HepG2 (cell line): Measurements from ENCODE around the gene GAPT. TPM values are rescaled to one million over a fixed set of nuclear protein-coding genes. Genes with fewer than 3 reads are reported as not detected.
A peak's percentile ranks its signal among the peaks of the same experiment; 100 is the strongest.

ENCODE experiments used
- ETV5 ChIP-seq: IDR thresholded peaks from 2 replicates; pipeline ENCODE4 v1.6.1; 2018; ENCODE audit warnings: missing biosample characterization, missing genetic modification reagents, inconsistent platforms, borderline replicate concordance
- FOXC1 ChIP-seq: sonication (generic); formaldehyde crosslinking; IDR thresholded peaks from 2 replicates; pipeline ENCODE4 v1.8.0; 2022; ENCODE audit warnings: mild to moderate bottlenecking, missing genetic modification reagents, borderline replicate concordance
- GTF3A ChIP-seq: sonication (generic); formaldehyde crosslinking; conservative IDR thresholded peaks from 2 replicates; pipeline ENCODE4 v1.4.0; 2020; ENCODE audit warnings: mild to moderate bottlenecking, missing genetic modification reagents
- HDAC2 ChIP-seq: sonication (generic); formaldehyde crosslinking; IDR thresholded peaks from 2 replicates; pipeline ENCODE4 v1.4.0; 2020; ENCODE audit warnings: missing genetic modification reagents
- REXO4 ChIP-seq: sonication (generic); formaldehyde crosslinking; IDR thresholded peaks from 2 replicates; pipeline ENCODE4 v1.8.0; 2022; ENCODE audit warnings: missing genetic modification reagents, mild to moderate bottlenecking, borderline replicate concordance
- ZNF143 ChIP-seq: sonication (generic); formaldehyde crosslinking; IDR thresholded peaks from 2 replicates; pipeline ENCODE4 v1.4.0; 2020; ENCODE audit warnings: missing genetic modification reagents
- ZNF329 ChIP-seq: sonication (generic); formaldehyde crosslinking; IDR thresholded peaks from 2 replicates; pipeline ENCODE4 v1.9.0; 2021; ENCODE audit warnings: low read depth, mild to moderate bottlenecking, missing genetic modification reagents
- ZNF44 ChIP-seq: sonication (generic); formaldehyde crosslinking; IDR thresholded peaks from 2 replicates; pipeline ENCODE4 v1.5.1; 2020; ENCODE audit warnings: mild to moderate bottlenecking, missing genetic modification reagents
- ZNF589 ChIP-seq: sonication (generic); formaldehyde crosslinking; conservative IDR thresholded peaks from 2 replicates; pipeline ENCODE4 v1.8.0; 2022; ENCODE audit warnings: mild to moderate bottlenecking, moderate library complexity, missing genetic modification reagents
- ZNF678 ChIP-seq: sonication (generic); formaldehyde crosslinking; IDR thresholded peaks from 2 replicates; pipeline ENCODE4 v1.4.0; 2020; ENCODE audit warnings: mild to moderate bottlenecking, missing genetic modification reagents
- ZNF788 ChIP-seq: sonication (generic); formaldehyde crosslinking; IDR thresholded peaks from 2 replicates; pipeline ENCODE4 v1.5.0; 2020; ENCODE audit warnings: mild to moderate bottlenecking, missing genetic modification reagents, borderline replicate concordance
- polyA plus RNA-seq, 8 experiments: library from polyadenylated mRNA; depleted of rRNA in 3 of 8; stranded (reverse) in 7 of 8; unstranded in 1 of 8; fragments of >200 nt; fragmentation: Illumina TruSeq in 4 of 8; extraction: Trizol in 4 of 8; gene quantifications; 2 replicates each; pipeline versions ENCODE4 v1.2.1 to v1.2.3, GENCODE V29; 2011 to 2016; ENCODE audit warnings: low read depth in 4 of 8, missing spikeins in 1 of 8, mixed read lengths in 1 of 8; ENCODE audit not compliant: insufficient read depth in 1 of 8
- total RNA-seq, 5 experiments: library from RNA; depleted of rRNA; stranded (reverse); fragments of >200 nt; fragmentation: Illumina TruSeq; extraction: Trizol; gene quantifications; 2 replicates each; pipeline ENCODE4 v1.2.3, GENCODE V29; 2016; ENCODE audit warnings: low read depth in 1 of 5
- TF ChIP-seq, protein P1 (sequence below): IDR thresholded peaks from 2 replicates; pipeline ENCODE4 v1.6.1; 2012; ENCODE audit warnings: inconsistent platforms
- TF ChIP-seq, protein P2 (sequence below): sonication (generic); formaldehyde crosslinking; IDR thresholded peaks from 2 replicates; pipeline ENCODE4 v1.5.0; 2020; ENCODE audit warnings: mild to moderate bottlenecking, missing genetic modification reagents
- TF ChIP-seq, protein P3 (sequence below), 2 experiments: sonication (generic) in 1 of 2; formaldehyde crosslinking in 1 of 2; IDR thresholded peaks; 2 replicates each; pipeline versions ENCODE4 v1.6.1 to v1.9.0; 2014 to 2022; ENCODE audit warnings: antibody characterized with exemption in 1 of 2, borderline replicate concordance in 1 of 2, inconsistent platforms in 1 of 2, low read depth in 1 of 2, missing genetic modification reagents in 1 of 2
- TF ChIP-seq, protein P4 (sequence below): IDR thresholded peaks from 2 replicates; pipeline ENCODE4 v1.6.1; 2016; ENCODE audit warnings: low read depth
- TF ChIP-seq, protein P5 (sequence below): sonication (generic); formaldehyde crosslinking; IDR thresholded peaks from 2 replicates; pipeline ENCODE4 v1.4.0; 2020; ENCODE audit warnings: missing genetic modification reagents

The GAPT gene
- total and polyA plus RNA-seq, 2 of the 13 experiments (the other 11 are each of a cell fraction or from before 2014, with no cell fraction given): not detected

DNA sequence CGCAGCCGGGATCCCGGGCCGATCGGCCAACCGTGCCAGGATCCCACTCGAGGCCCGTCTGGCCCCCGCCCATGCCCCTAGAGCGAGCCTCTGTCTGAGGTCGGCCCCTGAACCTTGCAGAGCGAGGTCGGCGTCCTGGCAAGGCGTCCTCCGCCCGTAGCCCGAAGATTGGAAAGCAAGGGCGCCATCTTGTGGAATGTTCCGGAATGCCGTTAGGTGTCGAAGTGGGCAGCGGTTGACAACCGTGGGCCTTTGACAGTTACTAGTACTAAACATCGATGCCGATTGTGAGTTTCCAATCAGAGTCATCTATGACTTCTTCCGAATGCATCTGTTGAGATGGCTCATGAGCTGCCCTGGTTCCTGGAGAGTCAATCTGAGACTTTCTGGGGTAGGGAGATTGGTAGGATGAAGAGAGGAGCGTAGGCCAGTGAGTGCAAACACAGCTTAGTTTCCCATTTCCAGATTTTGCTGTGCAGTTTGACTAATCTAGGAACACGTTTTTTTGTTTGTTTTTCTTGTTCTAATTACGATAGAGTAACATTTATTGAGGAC, 30.4 kb upstream of the GAPT start (continued):
- TF ChIP-seq ZNF329 (CRISPR knock-in tag) (no peak), ETV5 (CRISPR knock-in tag) (no peak), HDAC2 (CRISPR knock-in tag) (peak; percentile 21; the same call in 1 of the 2 replicates), ZNF678 (no peak), ZNF143 (CRISPR knock-in tag) (0 out of 2 replicates have a peak, but pooled peaks have one; percentile 28), REXO4 (CRISPR knock-in tag) (no peak), FOXC1 (0 out of 2 replicates have a peak, but pooled peaks have one; percentile 38), ZNF788 (CRISPR knock-in tag) (no peak; the same call in 1 of the 2 replicates), ZNF589 (CRISPR knock-in tag) (no peak), GTF3A (CRISPR knock-in tag) (no peak), ZNF44 (CRISPR knock-in tag) (0 out of 2 replicates have a peak, but pooled peaks have one; percentile 37)
- TF ChIP-seq, protein P1, sequence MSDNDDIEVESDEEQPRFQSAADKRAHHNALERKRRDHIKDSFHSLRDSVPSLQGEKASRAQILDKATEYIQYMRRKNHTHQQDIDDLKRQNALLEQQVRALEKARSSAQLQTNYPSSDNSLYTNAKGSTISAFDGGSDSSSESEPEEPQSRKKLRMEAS: peak; percentile 53; the same call in 1 of the 2 replicates
- TF ChIP-seq, protein P2, sequence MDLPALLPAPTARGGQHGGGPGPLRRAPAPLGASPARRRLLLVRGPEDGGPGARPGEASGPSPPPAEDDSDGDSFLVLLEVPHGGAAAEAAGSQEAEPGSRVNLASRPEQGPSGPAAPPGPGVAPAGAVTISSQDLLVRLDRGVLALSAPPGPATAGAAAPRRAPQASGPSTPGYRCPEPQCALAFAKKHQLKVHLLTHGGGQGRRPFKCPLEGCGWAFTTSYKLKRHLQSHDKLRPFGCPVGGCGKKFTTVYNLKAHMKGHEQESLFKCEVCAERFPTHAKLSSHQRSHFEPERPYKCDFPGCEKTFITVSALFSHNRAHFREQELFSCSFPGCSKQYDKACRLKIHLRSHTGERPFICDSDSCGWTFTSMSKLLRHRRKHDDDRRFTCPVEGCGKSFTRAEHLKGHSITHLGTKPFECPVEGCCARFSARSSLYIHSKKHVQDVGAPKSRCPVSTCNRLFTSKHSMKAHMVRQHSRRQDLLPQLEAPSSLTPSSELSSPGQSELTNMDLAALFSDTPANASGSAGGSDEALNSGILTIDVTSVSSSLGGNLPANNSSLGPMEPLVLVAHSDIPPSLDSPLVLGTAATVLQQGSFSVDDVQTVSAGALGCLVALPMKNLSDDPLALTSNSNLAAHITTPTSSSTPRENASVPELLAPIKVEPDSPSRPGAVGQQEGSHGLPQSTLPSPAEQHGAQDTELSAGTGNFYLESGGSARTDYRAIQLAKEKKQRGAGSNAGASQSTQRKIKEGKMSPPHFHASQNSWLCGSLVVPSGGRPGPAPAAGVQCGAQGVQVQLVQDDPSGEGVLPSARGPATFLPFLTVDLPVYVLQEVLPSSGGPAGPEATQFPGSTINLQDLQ (CRISPR knock-in tag): no peak
- TF ChIP-seq, protein P3, sequence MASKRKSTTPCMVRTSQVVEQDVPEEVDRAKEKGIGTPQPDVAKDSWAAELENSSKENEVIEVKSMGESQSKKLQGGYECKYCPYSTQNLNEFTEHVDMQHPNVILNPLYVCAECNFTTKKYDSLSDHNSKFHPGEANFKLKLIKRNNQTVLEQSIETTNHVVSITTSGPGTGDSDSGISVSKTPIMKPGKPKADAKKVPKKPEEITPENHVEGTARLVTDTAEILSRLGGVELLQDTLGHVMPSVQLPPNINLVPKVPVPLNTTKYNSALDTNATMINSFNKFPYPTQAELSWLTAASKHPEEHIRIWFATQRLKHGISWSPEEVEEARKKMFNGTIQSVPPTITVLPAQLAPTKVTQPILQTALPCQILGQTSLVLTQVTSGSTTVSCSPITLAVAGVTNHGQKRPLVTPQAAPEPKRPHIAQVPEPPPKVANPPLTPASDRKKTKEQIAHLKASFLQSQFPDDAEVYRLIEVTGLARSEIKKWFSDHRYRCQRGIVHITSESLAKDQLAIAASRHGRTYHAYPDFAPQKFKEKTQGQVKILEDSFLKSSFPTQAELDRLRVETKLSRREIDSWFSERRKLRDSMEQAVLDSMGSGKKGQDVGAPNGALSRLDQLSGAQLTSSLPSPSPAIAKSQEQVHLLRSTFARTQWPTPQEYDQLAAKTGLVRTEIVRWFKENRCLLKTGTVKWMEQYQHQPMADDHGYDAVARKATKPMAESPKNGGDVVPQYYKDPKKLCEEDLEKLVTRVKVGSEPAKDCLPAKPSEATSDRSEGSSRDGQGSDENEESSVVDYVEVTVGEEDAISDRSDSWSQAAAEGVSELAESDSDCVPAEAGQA (IDR thresholded peaks at IDR 0.05; ENCODE audit: low read depth): no peak
- TF ChIP-seq, protein P3 (CRISPR knock-in tag; IDR thresholded peaks at IDR 0.05; ENCODE audit: borderline replicate concordance): no peak
- TF ChIP-seq, protein P4, sequence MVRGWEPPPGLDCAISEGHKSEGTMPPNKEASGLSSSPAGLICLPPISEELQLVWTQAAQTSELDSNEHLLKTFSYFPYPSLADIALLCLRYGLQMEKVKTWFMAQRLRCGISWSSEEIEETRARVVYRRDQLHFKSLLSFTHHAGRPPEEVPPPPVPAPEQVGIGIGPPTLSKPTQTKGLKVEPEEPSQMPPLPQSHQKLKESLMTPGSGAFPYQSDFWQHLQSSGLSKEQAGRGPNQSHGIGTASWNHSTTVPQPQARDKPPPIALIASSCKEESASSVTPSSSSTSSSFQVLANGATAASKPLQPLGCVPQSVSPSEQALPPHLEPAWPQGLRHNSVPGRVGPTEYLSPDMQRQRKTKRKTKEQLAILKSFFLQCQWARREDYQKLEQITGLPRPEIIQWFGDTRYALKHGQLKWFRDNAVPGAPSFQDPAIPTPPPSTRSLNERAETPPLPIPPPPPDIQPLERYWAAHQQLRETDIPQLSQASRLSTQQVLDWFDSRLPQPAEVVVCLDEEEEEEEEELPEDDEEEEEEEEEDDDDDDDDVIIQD: peak; percentile 65; the same call in 1 of the 2 replicates
- TF ChIP-seq, protein P5, sequence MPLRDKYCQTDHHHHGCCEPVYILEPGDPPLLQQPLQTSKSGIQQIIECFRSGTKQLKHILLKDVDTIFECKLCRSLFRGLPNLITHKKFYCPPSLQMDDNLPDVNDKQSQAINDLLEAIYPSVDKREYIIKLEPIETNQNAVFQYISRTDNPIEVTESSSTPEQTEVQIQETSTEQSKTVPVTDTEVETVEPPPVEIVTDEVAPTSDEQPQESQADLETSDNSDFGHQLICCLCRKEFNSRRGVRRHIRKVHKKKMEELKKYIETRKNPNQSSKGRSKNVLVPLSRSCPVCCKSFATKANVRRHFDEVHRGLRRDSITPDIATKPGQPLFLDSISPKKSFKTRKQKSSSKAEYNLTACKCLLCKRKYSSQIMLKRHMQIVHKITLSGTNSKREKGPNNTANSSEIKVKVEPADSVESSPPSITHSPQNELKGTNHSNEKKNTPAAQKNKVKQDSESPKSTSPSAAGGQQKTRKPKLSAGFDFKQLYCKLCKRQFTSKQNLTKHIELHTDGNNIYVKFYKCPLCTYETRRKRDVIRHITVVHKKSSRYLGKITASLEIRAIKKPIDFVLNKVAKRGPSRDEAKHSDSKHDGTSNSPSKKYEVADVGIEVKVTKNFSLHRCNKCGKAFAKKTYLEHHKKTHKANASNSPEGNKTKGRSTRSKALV (CRISPR knock-in tag): 0 out of 2 replicates have a peak, but pooled peaks have one; percentile 7
